DND-41 (cell line): ENCODE results near the gene KCNB1.

ENCODE experiments used
- ATAC-seq: fragments of 200-7000 bp; cut with Tn5 transposase; 3 replicates; pipeline ENCODE4 v1.9.1; 2021; ENCODE audit warnings: low read depth; ENCODE audit not compliant: insufficient read depth
- DNase-seq: peaks from one replicate; pipeline ENCODE4 v3.0.0-alpha.2; 2020
- H2AFZ ChIP-seq: 2 replicates; pipeline ENCODE4 v1.6.0; 2012; ENCODE audit warnings: low read depth, low read length
- H3K27ac ChIP-seq: 2 replicates; pipeline ENCODE4 v1.5.1; 2012; ENCODE audit warnings: low read length, inconsistent platforms
- H3K27me3 ChIP-seq: fragments of 200-600 bp; sonication (generic); 2 replicates; pipeline ENCODE4 v1.6.0; 2012; ENCODE audit warnings: low read length, mild to moderate bottlenecking, inconsistent platforms; ENCODE audit not compliant: insufficient read depth, poor library complexity
- H3K36me3 ChIP-seq: 2 replicates; pipeline ENCODE4 v1.5.1; 2012; ENCODE audit warnings: low read length, inconsistent platforms; ENCODE audit not compliant: insufficient read depth
- H3K4me1 ChIP-seq: 2 replicates; pipeline ENCODE4 v1.5.1; 2012; ENCODE audit warnings: mild to moderate bottlenecking, low read length; ENCODE audit not compliant: insufficient read depth
- H3K4me2 ChIP-seq: 2 replicates; pipeline ENCODE4 v1.6.0; 2012; ENCODE audit warnings: mild to moderate bottlenecking, moderate library complexity, low read length, inconsistent platforms; ENCODE audit not compliant: insufficient read depth
- H3K4me3 ChIP-seq, 2 experiments: fragments of 200-600 bp in 1 of 2; shearing (Covaris generic) in 1 of 2; 2 replicates each; pipeline ENCODE4 v1.5.1; 2012 to 2016; ENCODE audit warnings: inconsistent platforms in 2 of 2, low read length in 2 of 2, mild to moderate bottlenecking in 2 of 2, low read depth in 1 of 2, moderate library complexity in 1 of 2
- H3K79me2 ChIP-seq: 2 replicates; pipeline ENCODE4 v1.6.0; 2012; ENCODE audit warnings: low read length, inconsistent platforms; ENCODE audit not compliant: insufficient read depth
- H3K9ac ChIP-seq: 2 replicates; pipeline ENCODE4 v1.6.0; 2012; ENCODE audit warnings: low read depth, mild to moderate bottlenecking, inconsistent platforms, low read length, moderate library complexity
- H3K9me3 ChIP-seq: 2 replicates; pipeline ENCODE4 v1.5.1; 2012; ENCODE audit warnings: low read length, moderate library complexity, mild to moderate bottlenecking, inconsistent platforms; ENCODE audit not compliant: insufficient read depth, severe bottlenecking
- H4K20me1 ChIP-seq: 2 replicates; pipeline ENCODE4 v1.6.0; 2012; ENCODE audit warnings: low read length; ENCODE audit not compliant: insufficient read depth
- EZH2 ChIP-seq: IDR thresholded peaks from 3 replicates; pipeline ENCODE4 v1.6.1; 2012; ENCODE audit warnings: borderline replicate concordance, low read depth, mild to moderate bottlenecking, moderate library complexity, low read length, inconsistent platforms; ENCODE audit not compliant: severe bottlenecking
- TF ChIP-seq, protein P1 (sequence below): IDR thresholded peaks from 2 replicates; pipeline ENCODE4 v1.5.1; 2012; ENCODE audit warnings: borderline replicate concordance, low read length, moderate library complexity, mild to moderate bottlenecking; ENCODE audit not compliant: poor library complexity, severe bottlenecking; ENCODE audit errors: extremely low read depth

KCNB1 gene

GRCh38 chr20:49516916-49517804, 34.7 kb upstream of the KCNB1 start:
- H3K27me3 ChIP-seq, result peaks cover 30% of the 10 kb centered on the region

GRCh38 chr20:49515586-49515985, 33.1 kb upstream of the KCNB1 start:
- H3K79me2 ChIP-seq, result no peaks in the 10 kb centered on the region
- ATAC-seq (no peak), DNase-seq (no peak)
- H3K36me3 ChIP-seq, result no peaks in the 10 kb centered on the region
- H3K9me3 ChIP-seq, result no peaks in the 10 kb centered on the region
- H3K27me3 ChIP-seq, result peaks cover 30% of the 10 kb centered on the region
- H3K4me2 ChIP-seq, result no peak overlapping the region
- peaks cover 4% of the 10 kb centered on the region for H4K20me1 ChIP-seq
- H3K27ac ChIP-seq, result no peak overlapping the region
- H2AFZ ChIP-seq, result no peak overlapping the region
- TF ChIP-seq, protein P1, sequence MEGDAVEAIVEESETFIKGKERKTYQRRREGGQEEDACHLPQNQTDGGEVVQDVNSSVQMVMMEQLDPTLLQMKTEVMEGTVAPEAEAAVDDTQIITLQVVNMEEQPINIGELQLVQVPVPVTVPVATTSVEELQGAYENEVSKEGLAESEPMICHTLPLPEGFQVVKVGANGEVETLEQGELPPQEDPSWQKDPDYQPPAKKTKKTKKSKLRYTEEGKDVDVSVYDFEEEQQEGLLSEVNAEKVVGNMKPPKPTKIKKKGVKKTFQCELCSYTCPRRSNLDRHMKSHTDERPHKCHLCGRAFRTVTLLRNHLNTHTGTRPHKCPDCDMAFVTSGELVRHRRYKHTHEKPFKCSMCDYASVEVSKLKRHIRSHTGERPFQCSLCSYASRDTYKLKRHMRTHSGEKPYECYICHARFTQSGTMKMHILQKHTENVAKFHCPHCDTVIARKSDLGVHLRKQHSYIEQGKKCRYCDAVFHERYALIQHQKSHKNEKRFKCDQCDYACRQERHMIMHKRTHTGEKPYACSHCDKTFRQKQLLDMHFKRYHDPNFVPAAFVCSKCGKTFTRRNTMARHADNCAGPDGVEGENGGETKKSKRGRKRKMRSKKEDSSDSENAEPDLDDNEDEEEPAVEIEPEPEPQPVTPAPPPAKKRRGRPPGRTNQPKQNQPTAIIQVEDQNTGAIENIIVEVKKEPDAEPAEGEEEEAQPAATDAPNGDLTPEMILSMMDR, result no peak
- no peak for TF ChIP-seq EZH2
- no peaks in the 10 kb centered on the region for H3K4me1 ChIP-seq
- no peak overlapping the region for H3K9ac ChIP-seq
- no peak overlapping the region for H3K4me3 ChIP-seq

More at GRCh38 chr20:49516916-49517804, 34.7 kb upstream of the KCNB1 start:
- Histone ChIP-seq H3K27ac (no peak overlapping the region), H3K9ac (no peak overlapping the region), H2AFZ (no peak overlapping the region), H4K20me1 (peaks cover 4% of the 10 kb centered on the region), H3K9me3 (no peaks in the 10 kb centered on the region), H3K79me2 (no peaks in the 10 kb centered on the region), H3K4me1 (no peaks in the 10 kb centered on the region), H3K4me3 (no peak overlapping the region), H3K36me3 (no peaks in the 10 kb centered on the region), H3K4me2 (no peak overlapping the region)
- DNase-seq (no peak), ATAC-seq (no peak)
- TF ChIP-seq, protein P1, result no peak
- no peak for TF ChIP-seq EZH2

DNA sequence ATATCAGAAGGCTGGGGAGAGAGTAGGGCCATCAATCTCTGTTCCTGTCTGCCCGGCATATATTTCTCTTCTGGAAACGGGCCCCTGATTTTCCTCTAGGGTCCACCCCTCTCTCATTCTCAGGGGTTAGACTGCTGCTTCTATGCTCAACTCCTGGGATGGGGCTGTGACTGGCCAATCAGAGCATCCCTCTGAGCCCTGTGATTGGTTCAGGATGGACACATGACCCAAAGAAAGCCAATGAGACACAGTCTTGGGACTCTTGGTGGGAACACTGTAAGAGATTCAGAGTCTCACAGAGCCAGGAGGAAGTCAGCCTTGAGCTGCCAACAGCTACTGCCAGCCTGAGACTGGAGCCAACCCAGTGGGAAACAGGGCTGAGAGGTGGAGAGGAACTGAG, 31.0 kb upstream of the KCNB1 start:
- no peak for TF ChIP-seq EZH2
- TF ChIP-seq, protein P1, result no peak
- Histone ChIP-seq H3K27me3 (peaks cover 30% of the 10 kb centered on the region), H3K4me2 (no peak overlapping the region), H3K4me3 (no peak overlapping the region), H3K9me3 (no peaks in the 10 kb centered on the region), H3K9ac (no peak overlapping the region), H2AFZ (no peak overlapping the region), H3K79me2 (no peaks in the 10 kb centered on the region), H3K36me3 (no peaks in the 10 kb centered on the region), H4K20me1 (peaks cover 4% of the 10 kb centered on the region), H3K27ac (no peak overlapping the region), H3K4me1 (no peaks in the 10 kb centered on the region)
- ATAC-seq (no peak), DNase-seq (no peak)
